OCI-LY3 (cell line): ENCODE results near the gene ERGIC1.

Experiments used
- CTCF ChIP-seq: fragments of 200-600, 300-600 bp; sonication (generic); IDR thresholded peaks from 2 replicates; pipeline ENCODE4 v1.5.1; 2014; ENCODE audit warnings: antibody characterized with exemption, low read length, low read depth
- EZH2phosphoT487 ChIP-seq: fragments of 200-600 bp; shearing (Covaris generic); IDR thresholded peaks from 2 replicates; pipeline ENCODE4 v1.6.1; 2018; ENCODE audit warnings: antibody characterized with exemption, mixed run types, low read depth

DNA sequence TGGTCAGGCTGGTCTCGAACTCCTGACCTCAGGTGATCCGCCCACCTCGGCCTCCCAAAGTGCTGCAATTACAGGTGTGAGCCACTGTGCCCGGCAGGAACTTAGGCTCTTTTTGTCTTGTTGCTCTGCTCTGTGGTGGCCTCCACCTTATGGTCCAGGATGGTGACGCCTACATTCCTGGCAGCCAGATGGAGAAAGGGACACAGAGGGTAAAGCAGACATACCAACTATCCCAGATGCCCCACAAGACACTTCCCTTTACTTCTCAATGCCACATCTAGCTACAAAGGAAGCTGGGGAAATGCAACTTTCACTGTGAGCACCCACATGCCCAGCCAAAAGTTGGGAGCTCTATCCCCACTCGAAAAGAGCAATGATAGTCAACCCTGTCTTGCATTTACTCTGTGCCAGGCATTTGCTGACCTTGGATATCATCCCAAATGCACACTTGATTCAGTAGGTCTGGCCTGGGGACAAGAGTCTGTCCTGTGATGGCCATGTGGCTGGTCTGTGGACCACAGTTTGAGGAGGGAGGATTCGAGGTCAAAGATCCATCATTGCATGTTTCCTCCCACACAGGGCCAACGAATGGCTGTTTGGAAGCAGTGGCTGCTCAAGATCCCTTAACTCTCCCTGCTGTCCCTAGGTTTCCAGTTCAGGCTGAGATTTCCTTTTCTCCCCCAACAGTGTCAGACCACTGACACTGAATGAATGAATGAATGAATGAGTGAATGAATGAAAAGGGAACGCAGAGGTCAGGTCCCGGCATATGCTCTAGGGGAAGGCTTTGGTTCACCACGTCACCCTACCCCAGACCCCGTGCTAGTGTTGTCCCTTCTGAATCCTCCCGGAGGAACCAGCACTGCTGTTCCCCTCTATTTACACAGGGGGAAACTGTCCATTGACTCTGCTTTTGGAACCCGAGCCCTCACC is 1.4 kb upstream of the ERGIC1 start:
- TF ChIP-seq CTCF = no peak
- no peak for TF ChIP-seq EZH2phosphoT487
